GM18505 (cell line): ENCODE measurements around the gene DIAPH2.

ENCODE experiments used
- ATAC-seq: cut with Tn5 transposase; IDR thresholded peaks from one replicate; pipeline ENCODE4 v1.9.1; 2021; ENCODE audit not compliant: unreplicated experiment
- POLR2A ChIP-seq: IDR thresholded peaks from 4 replicates; pipeline ENCODE4 v1.6.1; 2011; ENCODE audit warnings: borderline replicate concordance; ENCODE audit not compliant: insufficient read depth, insufficient read length; ENCODE audit errors: extremely low read depth

The DIAPH2 gene

GRCh38 chrX:97021680-97022079 lies 337.0 kb downstream of the DIAPH2 start:
- ATAC-seq: no peak
- no peak for TF ChIP-seq POLR2A

DNA sequence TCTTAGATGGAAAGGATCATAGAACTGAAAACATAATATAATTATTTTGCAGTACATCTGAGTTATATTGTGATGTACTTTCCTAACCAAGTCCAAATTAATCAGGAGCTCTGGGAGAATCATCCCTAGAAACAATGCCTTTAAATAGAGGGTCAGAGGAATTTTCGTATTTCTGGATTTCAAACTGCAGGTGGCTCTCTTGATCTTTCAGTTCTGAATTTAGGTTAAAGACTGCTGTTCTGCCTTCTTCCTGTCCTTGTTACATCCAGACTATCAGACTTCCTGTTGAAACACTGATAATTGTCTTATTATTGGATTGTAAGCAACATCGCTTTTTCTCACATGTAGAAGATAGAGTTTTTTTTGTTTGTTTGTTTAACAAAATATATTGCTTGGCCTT lies 341.8 kb downstream of the DIAPH2 start:
- no peak for ATAC-seq
- TF ChIP-seq POLR2A: no peak

DNA sequence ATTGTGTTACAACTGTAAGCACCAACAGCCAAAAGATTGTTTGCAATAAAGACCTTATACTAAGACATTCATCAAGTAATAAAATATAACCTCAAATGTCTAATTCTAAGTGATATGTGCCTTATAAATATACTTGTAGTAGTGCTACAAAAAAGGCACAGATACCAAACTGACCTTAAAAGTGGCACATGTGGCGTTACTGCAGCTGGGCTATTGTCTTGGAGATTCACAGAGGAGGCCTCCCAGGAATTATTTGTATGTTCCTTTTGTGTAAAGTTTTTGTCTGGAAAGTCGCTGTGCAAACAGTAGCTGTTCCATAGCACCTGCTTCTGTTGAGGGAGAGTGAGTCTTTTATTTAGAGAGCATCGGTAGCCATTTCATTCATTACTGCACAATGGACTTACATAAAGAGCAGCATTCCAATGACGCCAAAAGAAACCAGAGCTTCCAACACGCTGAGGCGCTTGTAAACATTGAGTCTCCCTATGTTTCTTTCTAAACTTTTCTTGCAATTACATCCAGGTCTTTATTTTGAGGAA lies 342.8 kb downstream of the DIAPH2 start:
- ATAC-seq: no peak
- no peak for TF ChIP-seq POLR2A

DNA sequence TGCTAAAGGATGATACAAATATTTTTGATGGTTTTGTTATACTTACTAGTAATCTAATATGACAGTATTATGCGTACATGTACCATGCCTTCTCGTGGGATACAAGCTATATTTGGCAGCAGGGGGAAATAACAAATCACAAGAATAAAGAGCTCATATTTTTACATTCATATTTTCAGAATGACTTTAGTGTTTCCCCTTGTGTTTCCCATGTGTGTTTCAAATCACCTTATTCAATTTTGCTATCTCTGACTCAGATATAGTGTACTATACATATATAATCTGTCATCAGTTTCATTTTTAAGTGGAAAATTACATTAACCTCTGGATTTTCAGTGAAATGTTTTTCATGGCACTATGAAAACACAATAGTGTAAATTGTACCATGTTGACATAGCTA lies 345.8 kb downstream of the DIAPH2 start:
- no peak for ATAC-seq
- no peak for TF ChIP-seq POLR2A

GRCh38 chrX:97030947-97031346 lies 346.3 kb downstream of the DIAPH2 start:
- TF ChIP-seq POLR2A: no peak
- no peak for ATAC-seq

DNA sequence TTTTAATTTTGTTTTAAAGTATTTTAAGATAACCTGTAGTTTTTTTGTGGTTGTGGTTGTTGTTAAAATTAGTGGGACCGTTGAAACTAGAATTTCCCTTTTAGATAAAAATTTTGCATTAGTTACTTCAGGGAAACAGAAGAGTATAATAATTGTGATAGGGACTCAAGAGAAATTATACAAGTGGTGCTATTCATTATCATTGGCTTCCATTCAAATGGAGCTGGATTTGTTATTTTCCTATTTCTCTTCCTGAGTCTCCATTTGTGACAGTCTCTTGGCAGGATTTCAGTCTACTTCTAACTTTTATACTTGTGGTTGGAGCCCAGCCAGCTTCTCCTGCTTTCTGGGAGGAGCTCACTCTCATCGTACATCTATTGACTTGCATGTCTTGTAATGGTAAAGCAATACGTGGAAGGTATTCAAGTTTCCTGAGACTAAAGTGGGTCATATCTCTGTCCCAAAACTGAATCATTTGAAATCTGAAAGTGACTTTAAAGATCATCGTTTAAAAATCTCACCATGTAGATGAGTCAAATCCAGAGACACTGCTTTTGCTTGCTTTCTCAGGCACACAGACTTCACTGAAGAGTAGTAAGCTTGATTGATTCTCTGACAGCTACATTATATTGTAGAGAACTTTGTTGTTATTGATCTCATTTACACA lies 354.9 kb downstream of the DIAPH2 start:
- TF ChIP-seq POLR2A: no peak
- ATAC-seq: peak; percentile 83

DNA sequence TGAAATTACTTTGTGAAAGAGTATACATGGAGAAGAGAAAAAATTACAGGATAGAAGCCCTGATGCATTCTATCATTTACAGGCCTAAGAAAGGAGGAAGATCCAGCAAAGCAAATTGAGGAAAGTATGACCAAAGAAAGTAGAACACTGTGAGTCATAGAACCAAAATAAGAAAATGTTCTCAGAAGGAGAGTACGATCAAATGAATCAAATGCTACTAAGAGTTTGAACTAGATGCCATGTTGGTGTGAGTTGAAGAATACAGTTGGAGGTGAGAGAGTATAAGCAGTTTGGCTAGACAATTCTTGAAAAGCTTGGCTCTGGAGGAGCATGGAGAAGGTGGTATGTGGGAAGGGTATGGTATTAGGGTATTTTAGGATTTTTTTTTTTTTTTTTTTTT lies 360.8 kb downstream of the DIAPH2 start:
- TF ChIP-seq POLR2A: no peak
- no peak for ATAC-seq

DNA sequence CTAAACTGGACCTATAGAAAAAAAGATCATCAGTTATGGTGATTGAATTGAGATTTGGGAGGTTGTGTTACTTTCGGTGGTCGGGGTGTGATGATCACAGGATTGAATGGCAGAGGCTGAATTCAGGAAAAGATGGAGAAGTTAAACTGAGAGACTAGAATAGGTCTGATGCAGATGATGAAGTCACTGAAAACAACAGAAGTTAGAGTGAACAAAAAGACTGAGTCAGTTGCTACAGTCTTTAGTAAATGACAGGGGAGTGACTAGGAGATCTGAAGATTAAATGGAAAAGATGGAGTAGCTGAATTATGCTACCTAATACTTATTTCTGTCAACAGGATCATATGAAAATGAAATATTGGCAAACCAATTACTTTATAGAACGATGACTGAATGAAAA lies 362.2 kb downstream of the DIAPH2 start:
- no peak for TF ChIP-seq POLR2A

DNA sequence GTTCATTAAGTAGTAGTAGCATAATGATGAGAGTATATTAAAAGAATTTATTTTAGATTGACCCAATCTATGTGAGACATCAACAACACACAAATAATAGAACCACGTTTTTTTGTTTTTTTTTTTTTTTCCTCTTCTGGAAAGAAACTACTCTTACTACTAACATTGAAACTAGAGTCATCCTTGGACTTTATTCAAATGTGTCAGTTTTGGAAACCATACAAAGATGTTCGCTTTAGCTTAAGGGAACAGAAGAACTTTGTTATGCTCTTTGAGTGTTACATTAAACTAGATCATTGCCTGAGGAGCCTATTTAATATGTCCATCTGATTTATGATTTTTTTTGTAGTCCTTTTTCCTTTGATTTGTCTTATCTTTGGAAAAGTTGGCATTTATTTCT lies 365.8 kb downstream of the DIAPH2 start:
- no peak for TF ChIP-seq POLR2A
- ATAC-seq: no peak

More for the DNA sequence above, 362.2 kb downstream of the DIAPH2 start:
- ATAC-seq: no peak

DNA sequence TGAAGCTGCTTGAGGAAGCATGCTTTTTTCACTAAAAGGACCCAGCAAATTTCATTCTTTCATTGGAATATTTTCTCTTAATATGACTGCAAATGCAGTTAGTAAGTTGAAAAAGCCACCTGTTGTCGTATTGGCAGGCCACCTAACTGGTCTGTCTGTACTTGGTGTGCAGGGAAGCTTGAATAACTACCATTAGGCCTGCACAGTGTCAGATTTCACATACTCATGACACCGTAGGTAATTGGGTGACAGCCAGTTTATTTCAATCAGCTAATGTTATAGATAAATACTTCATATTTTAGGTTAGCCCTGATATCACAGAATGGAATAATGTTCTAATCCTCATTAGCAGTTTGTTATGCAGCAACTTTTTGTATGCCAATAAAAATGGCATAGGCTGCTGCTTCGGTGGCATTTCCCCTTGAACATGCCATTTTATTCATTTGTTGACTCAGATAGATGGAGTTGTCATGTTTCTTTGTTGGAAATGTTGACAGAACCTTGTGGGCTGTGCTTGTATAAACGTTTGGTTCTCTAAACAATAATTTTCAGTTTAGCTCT lies 372.8 kb downstream of the DIAPH2 start:
- no peak for TF ChIP-seq POLR2A
- no peak for ATAC-seq

DNA sequence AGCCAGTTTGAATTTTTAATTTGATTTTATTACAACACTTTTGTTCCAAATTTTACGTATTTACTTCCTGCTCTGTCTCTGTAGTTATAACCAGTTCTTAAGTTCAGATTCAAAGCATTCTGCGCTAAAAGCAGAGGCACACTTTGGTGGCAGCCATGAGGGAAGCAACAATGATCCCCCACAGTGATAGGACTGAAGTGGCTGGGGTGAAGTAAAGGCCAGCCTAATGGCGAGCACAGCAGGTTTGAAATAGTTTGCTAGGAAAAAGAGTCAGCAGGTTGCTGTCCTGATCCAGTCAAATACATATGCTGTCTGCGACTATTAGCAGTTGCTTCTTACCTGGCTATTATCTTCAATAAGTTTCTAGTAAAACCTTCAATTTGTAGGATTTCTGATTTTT lies 375.4 kb downstream of the DIAPH2 start:
- no peak for TF ChIP-seq POLR2A
- no peak for ATAC-seq

- no peak for ATAC-seq
- TF ChIP-seq POLR2A: no peak
Measured at GRCh38 chrX:97065066-97065465, 380.4 kb downstream of the DIAPH2 start.

GRCh38 chrX:97065973-97066372 lies 381.3 kb downstream of the DIAPH2 start:
- TF ChIP-seq POLR2A: no peak

DNA sequence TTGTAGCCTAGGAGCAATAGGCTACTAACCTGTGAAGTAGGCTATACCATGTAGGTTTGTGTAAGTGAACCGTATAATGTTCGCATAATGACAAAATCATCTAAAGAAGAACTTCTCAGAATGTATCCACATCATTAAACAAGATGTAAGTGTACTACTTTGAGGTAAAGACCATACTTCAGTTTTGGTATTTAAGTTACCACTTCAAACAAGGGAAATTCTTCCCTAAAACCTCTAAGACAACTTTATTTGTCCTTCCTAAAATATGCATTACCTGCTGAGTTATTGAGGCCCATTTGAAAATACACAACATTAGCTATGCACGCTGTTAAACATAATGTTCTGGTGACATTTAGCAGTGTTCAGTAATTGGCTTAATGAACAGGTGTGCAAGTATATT lies 381.7 kb downstream of the DIAPH2 start:
- no peak for TF ChIP-seq POLR2A
- ATAC-seq: no peak

More at GRCh38 chrX:97065973-97066372, 381.3 kb downstream of the DIAPH2 start:
- ATAC-seq: no peak
